Right forelimb (tissue), 1 donor: ENCODE data around the gene IARS2.
"Not testable (repeated sequence)": the region's sequence is repeated elsewhere in the genome, so short reads cannot be mapped to it uniquely, and the experiment has no call there.

Experiments
- DNase-seq: peaks from one replicate; pipeline ENCODE4 v3.0.0-alpha.2; 2018

Gene IARS2

GRCh38 chr1:220094016-220094911 lies at the start of gene IARS2:
TSS of gene IARS2 (plus strand) at chr1:220094132. CDS start at chr1:220094217, 85 bp downstream.
- DNase-seq, result peak; percentile 89

GRCh38 chr1:220044678-220045355 lies 49.1 kb upstream of the IARS2 start:
- DNase-seq, result no peak

GRCh38 chr1:220045356-220046051 lies 48.4 kb upstream of the IARS2 start:
- no peak for DNase-seq

GRCh38 chr1:220046052-220046930 lies 47.6 kb upstream of the IARS2 start, which contains the start of gene EPRS1:
TSS of gene EPRS1 (minus strand) at chr1:220046505. CDS start at chr1:220046388, 117 bp downstream.
- peak; percentile 94 for DNase-seq

GRCh38 chr1:220056374-220056773 lies 37.6 kb upstream of the IARS2 start:
- no peak for DNase-seq

- no peak for DNase-seq
These were observed 33.1 kb upstream of the IARS2 start for GRCh38 chr1:220060876-220061275.

GRCh38 chr1:220062629-220063028 lies 31.3 kb upstream of the IARS2 start:
- no peak for DNase-seq

- no peak for DNase-seq
These were observed 26.4 kb upstream of the IARS2 start for GRCh38 chr1:220067269-220068204.

GRCh38 chr1:220076861-220077762 lies 16.8 kb upstream of the IARS2 start:
- no peak for DNase-seq

- no peak for DNase-seq
These were observed 16.0 kb upstream of the IARS2 start for GRCh38 chr1:220077887-220078286.

- DNase-seq, result no peak
These were observed 9.5 kb upstream of the IARS2 start for GRCh38 chr1:220084460-220084859.

- DNase-seq, result not testable (repeated sequence)
These were observed 7.7 kb upstream of the IARS2 start for GRCh38 chr1:220086261-220086686.

- peak; percentile 90 for DNase-seq
These were observed 4.0 kb upstream of the IARS2 start, which contains the start of gene BPNT1 for GRCh38 chr1:220089650-220090556. TSS of gene BPNT1 (minus strand) at chr1:220089788. CDS start at chr1:220079846, 9,942 bp downstream.

GRCh38 chr1:220092694-220093093 lies 1.2 kb upstream of the IARS2 start:
- no peak for DNase-seq

- no peak for DNase-seq
These were observed 444 bp upstream of the IARS2 start for GRCh38 chr1:220093361-220094015.

- DNase-seq, result no peak
These were observed 5.9 kb downstream of the IARS2 start for GRCh38 chr1:220099826-220100225.

- DNase-seq, result not testable (repeated sequence)
These were observed 16.5 kb downstream of the IARS2 start for GRCh38 chr1:220110473-220110872.

- DNase-seq, result not testable (repeated sequence)
These were observed 18.7 kb downstream of the IARS2 start for GRCh38 chr1:220112600-220112999.
